HEK293T (cell line): ENCODE data around the gene MEI4.

ENCODE experiments used
- ARNT ChIP-seq: fragments of 450-650 bp; IDR thresholded peaks from 2 replicates; pipeline ENCODE4 v1.6.1; 2017; ENCODE audit warnings: mild to moderate bottlenecking
- CTBP1 ChIP-seq: fragments of 450-650 bp; IDR thresholded peaks from 2 replicates; pipeline ENCODE4 v1.6.1; 2016; ENCODE audit warnings: borderline replicate concordance
- FOXK2 ChIP-seq: fragments of 450-650 bp; IDR thresholded peaks from 2 replicates; pipeline ENCODE4 v1.6.1; 2016; ENCODE audit warnings: mild to moderate bottlenecking

- TF ChIP-seq CTBP1 (no peak), ARNT (no peak), FOXK2 (no peak)
These were observed 169.4 kb downstream of the MEI4 start for GRCh38 chr6:77822265-77822664.
